Subcutaneous adipose tissue (tissue), 4 donors: ENCODE data around the gene SP8. TPM values are rescaled to one million over a fixed set of nuclear protein-coding genes. Genes with fewer than 3 reads are reported as not detected.

Experiments
- CTCF ChIP-seq: fragments of 450-650 bp; IDR thresholded peaks from one replicate; pipeline ENCODE4 v1.5.1; 2016; ENCODE audit warnings: low read depth, mild to moderate bottlenecking, control low read depth, antibody characterized with exemption, moderate library complexity
- total RNA-seq, 4 donors: library from RNA; depleted of rRNA; stranded (reverse); fragments of >200 nt; gene quantifications; one replicate each; pipeline ENCODE4 v1.1.0, GENCODE V29; 2016

SP8 gene
- total RNA-seq, 4 donors from 2014 or later: not detected

- no peak for TF ChIP-seq CTCF
Observed at GRCh38 chr7:20797462-20798080, 10.9 kb upstream of the SP8 start.

GRCh38 chr7:20797042-20797461, 10.4 kb upstream of the SP8 start:
- TF ChIP-seq CTCF: no peak

GRCh38 chr7:20796500-20796899, 9.8 kb upstream of the SP8 start:
- no peak for TF ChIP-seq CTCF

GRCh38 chr7:20795881-20796280, 9.2 kb upstream of the SP8 start:
- TF ChIP-seq CTCF: no peak

- no peak for TF ChIP-seq CTCF
Observed at GRCh38 chr7:20795361-20795760, 8.7 kb upstream of the SP8 start.

GRCh38 chr7:20794676-20795075, 8.0 kb upstream of the SP8 start:
- TF ChIP-seq CTCF: no peak

- TF ChIP-seq CTCF: no peak
Observed at GRCh38 chr7:20793694-20794394, 7.2 kb upstream of the SP8 start.
